Esophagus muscularis mucosa (tissue), 4 donors: ENCODE data around the gene PKMYT1. TPM values are rescaled to one million over a fixed set of nuclear protein-coding genes. Genes with fewer than 3 reads are reported as not detected.

ENCODE experiments used
- DNase-seq: peaks from one replicate; pipeline ENCODE4 v3.0.0-alpha.2; 2017; ENCODE audit errors: extremely low spot score
- H3K27ac ChIP-seq, 4 donors: fragments of 200-600 bp; sonication (generic); replicated peaks in 1 of 4; 1 replicate in 3 of 4; 2 replicates in 1 of 4; pipeline ENCODE4 v1.5.1; 2016 to 2019; ENCODE audit warnings: mild to moderate bottlenecking in 1 of 4
- H3K27me3 ChIP-seq, 4 donors: fragments of 200-600 bp; sonication (generic); one replicate each; pipeline versions ENCODE4 v1.5.1 to v1.6.0; 2016 to 2019
- H3K36me3 ChIP-seq, 4 donors: fragments of 200-600 bp; sonication (generic); one replicate each; pipeline ENCODE4 v1.5.1; 2016 to 2019
- H3K4me1 ChIP-seq, 4 donors: fragments of 200-600 bp; sonication (generic); one replicate each; pipeline ENCODE4 v1.5.1; 2016 to 2019
- H3K4me3 ChIP-seq, 4 donors: fragments of 200-600 bp; sonication (generic); 1 replicate in 2 of 4; 2 replicates in 2 of 4; pipeline ENCODE4 v1.5.1; 2016 to 2019; ENCODE audit warnings: mild to moderate bottlenecking in 4 of 4, moderate library complexity in 1 of 4
- H3K9me3 ChIP-seq, 4 donors: fragments of 200-600 bp; sonication (generic); 1 replicate in 3 of 4; 2 replicates in 1 of 4; pipeline ENCODE4 v1.5.1; 2016 to 2019
- CTCF ChIP-seq, 3 experiments: fragments of 200-600 bp in 2 of 3; fragments of 450-650 bp in 1 of 3; sonication (generic) in 2 of 3; IDR thresholded peaks; one replicate each; pipeline ENCODE4 v1.5.1; 2017 to 2019; ENCODE audit warnings: antibody characterized with exemption in 3 of 3, mild to moderate bottlenecking in 2 of 3, moderate library complexity in 1 of 3
- EP300 ChIP-seq: sonication (generic); formaldehyde crosslinking; IDR thresholded peaks from one replicate; pipeline ENCODE4 v1.6.1; 2017; ENCODE audit warnings: antibody characterized with exemption
- POLR2A ChIP-seq: fragments of 450-650 bp; IDR thresholded peaks from one replicate; pipeline ENCODE4 v1.6.1; 2017; ENCODE audit warnings: antibody characterized with exemption, moderate library complexity, mild to moderate bottlenecking, low read depth
- POLR2AphosphoS5 ChIP-seq, 2 donors: sonication (generic); formaldehyde crosslinking; IDR thresholded peaks; one replicate each; pipeline ENCODE4 v1.6.1; 2017; ENCODE audit warnings: antibody characterized with exemption in 2 of 2
- WGBS: methylation state at CpG from one replicate; pipeline ENCODE4 v1.1.5; 2018; 5-methylcytosine and 5-hydroxymethylcytosine counted together
- intact Hi-C: fragments of 100-400 bp; cut with DNase I; formaldehyde crosslinking; loops from one replicate; pipeline ENCODE4 v1.15.1; 2023
- total RNA-seq, 4 donors: library from RNA; depleted of rRNA; stranded (reverse); fragments of >200 nt; gene quantifications; one replicate each; pipeline versions ENCODE4 v1.1.0 to v1.2.1, GENCODE V29; 2016

Gene PKMYT1
- total RNA-seq, 4 donors from 2014 or later = 0.57 to 2.5 TPM; not detected in 2

GRCh38 chr16:3001316-3001715, 21.1 kb upstream of the PKMYT1 start:
- H3K4me1 ChIP-seq = peaks cover 3 to 15% (median 12%) of the 10 kb centered on the region in 4 donors
- TF ChIP-seq POLR2AphosphoS5 (IDR thresholded peaks at IDR 0.05) (no peak), CTCF (IDR thresholded peaks at IDR 0.05) (no peak), POLR2A (no peak), EP300 (no peak)
- no peak overlapping the region for H3K27ac ChIP-seq
- H3K36me3 ChIP-seq = no peaks in the 10 kb centered on the region
- intact Hi-C loops = no loop called here
- DNase-seq = no peak
- H3K27me3 ChIP-seq = peaks cover 0 to 68% (median 3%) of the 10 kb centered on the region in 4 donors
- 73% methylated on average over 10 of the region's 12 CpGs for WGBS
- no peak overlapping the region for H3K4me3 ChIP-seq
- no peaks in the 10 kb centered on the region for H3K9me3 ChIP-seq

DNA sequence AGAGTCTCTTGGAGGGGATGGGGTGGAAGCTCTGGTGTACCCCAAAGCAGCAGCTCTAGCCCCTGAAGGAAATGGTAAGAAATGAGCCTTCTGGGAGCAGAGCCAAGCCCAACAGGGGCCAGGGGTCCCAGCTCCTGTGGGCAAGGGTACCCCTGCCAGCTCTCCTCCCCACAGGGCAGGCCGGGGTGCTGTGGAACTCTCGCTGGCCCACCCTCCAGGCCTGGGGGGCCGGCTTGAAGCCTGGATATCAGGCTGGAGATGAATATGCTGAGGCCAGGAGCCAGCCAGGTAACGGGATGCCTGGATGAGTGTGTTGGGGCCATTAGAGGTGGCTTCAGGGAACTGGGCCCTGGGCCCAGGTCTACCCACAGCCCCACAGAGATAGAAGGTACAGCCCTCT, 20.3 kb upstream of the PKMYT1 start:
- no peak for DNase-seq
- intact Hi-C loops = no loop called here
- H3K27me3 ChIP-seq = peaks cover 0 to 68% (median 3%) of the 10 kb centered on the region in 4 donors
- H3K36me3 ChIP-seq = no peaks in the 10 kb centered on the region
- TF ChIP-seq CTCF (IDR thresholded peaks at IDR 0.05) = no peak
- TF ChIP-seq POLR2AphosphoS5 (IDR thresholded peaks at IDR 0.05) = no peak
- no peak for TF ChIP-seq EP300
- TF ChIP-seq POLR2A = no peak
- no peak overlapping the region for H3K4me3 ChIP-seq
- H3K4me1 ChIP-seq = peaks cover 3 to 15% (median 12%) of the 10 kb centered on the region in 4 donors
- no peak overlapping the region for H3K27ac ChIP-seq
- no peaks in the 10 kb centered on the region for H3K9me3 ChIP-seq
- WGBS = no CpG with 5 or more reads among the region's 4 CpGs

DNA sequence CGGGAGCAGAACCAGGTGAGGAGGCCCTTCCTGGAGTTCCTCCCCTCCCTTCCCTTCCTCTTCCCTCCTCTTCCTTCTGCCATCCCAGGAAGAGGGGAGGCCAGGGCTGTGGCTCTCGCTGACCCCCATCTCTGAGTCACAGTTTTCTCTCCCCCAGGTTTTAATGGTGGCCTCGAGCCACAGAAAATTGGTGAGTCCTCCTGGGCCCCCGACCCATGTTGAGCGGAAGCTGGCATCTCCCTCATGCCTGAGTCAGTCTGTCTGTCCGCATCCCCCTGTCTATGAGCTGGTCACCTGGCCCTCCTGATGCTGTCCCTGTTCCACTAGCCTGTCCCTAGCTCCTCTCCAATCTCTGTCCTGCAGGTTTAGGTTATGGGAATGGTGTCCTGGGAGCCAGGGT, 19.7 kb upstream of the PKMYT1 start:
- Histone ChIP-seq H3K27ac (no peak overlapping the region), H3K27me3 (peaks cover 0 to 65% (median 2%) of the 10 kb centered on the region in 4 donors), H3K4me1 (peaks cover 2 to 11% (median 9%) of the 10 kb centered on the region in 4 donors), H3K9me3 (no peaks in the 10 kb centered on the region), H3K36me3 (no peaks in the 10 kb centered on the region), H3K4me3 (no peak overlapping the region)
- WGBS = 79% methylated on average over 6 of the region's 6 CpGs
- intact Hi-C loops = no loop called here
- DNase-seq = no peak
- TF ChIP-seq POLR2AphosphoS5 (IDR thresholded peaks at IDR 0.05) = no peak
- TF ChIP-seq POLR2A = no peak
- no peak for TF ChIP-seq EP300
- TF ChIP-seq CTCF (IDR thresholded peaks at IDR 0.05) = no peak

- Histone ChIP-seq H3K27ac (no peak overlapping the region), H3K4me1 (no peaks in the 10 kb centered on the region), H3K9me3 (no peaks in the 10 kb centered on the region), H3K4me3 (no peak overlapping the region), H3K27me3 (peaks cover 0 to 51% (median 0%) of the 10 kb centered on the region in 4 donors), H3K36me3 (no peaks in the 10 kb centered on the region)
- WGBS = 71% methylated on average over 9 of the region's 13 CpGs
- no peak for TF ChIP-seq CTCF (IDR thresholded peaks at IDR 0.05)
- no peak for TF ChIP-seq POLR2A
- no peak for TF ChIP-seq POLR2AphosphoS5 (IDR thresholded peaks at IDR 0.05)
- intact Hi-C loops = no loop called here
- DNase-seq = no peak
Observed at GRCh38 chr16:2996298-2996697, 16.1 kb upstream of the PKMYT1 start.

GRCh38 chr16:2992383-2993081, 12.3 kb upstream of the PKMYT1 start:
- Histone ChIP-seq H3K4me1 (no peaks in the 10 kb centered on the region), H3K9me3 (no peaks in the 10 kb centered on the region), H3K27me3 (peaks cover 0 to 54% (median 0%) of the 10 kb centered on the region in 4 donors), H3K27ac (no peak overlapping the region), H3K36me3 (no peaks in the 10 kb centered on the region), H3K4me3 (no peak overlapping the region)
- 90% methylated on average over 12 of the region's 14 CpGs for WGBS
- TF ChIP-seq CTCF (IDR thresholded peaks at IDR 0.05) = no peak
- no peak for TF ChIP-seq POLR2A
- TF ChIP-seq EP300 = no peak
- TF ChIP-seq POLR2AphosphoS5 (IDR thresholded peaks at IDR 0.05) = no peak
- no peak for DNase-seq
- intact Hi-C loops = no loop called here
